CMK (cell line): ENCODE data around the gene RNU1-1.
A peak's percentile ranks its signal among the peaks of the same experiment; 100 is the strongest.
"Not testable (repeated sequence)": the region's sequence is repeated elsewhere in the genome, so short reads cannot be mapped to it uniquely, and the experiment has no call there.

ENCODE experiments used
- DNase-seq: peaks from one replicate; pipeline ENCODE4 v3.0.0-alpha.2; 2010; ENCODE audit warnings: low read depth

Gene RNU1-1

DNA sequence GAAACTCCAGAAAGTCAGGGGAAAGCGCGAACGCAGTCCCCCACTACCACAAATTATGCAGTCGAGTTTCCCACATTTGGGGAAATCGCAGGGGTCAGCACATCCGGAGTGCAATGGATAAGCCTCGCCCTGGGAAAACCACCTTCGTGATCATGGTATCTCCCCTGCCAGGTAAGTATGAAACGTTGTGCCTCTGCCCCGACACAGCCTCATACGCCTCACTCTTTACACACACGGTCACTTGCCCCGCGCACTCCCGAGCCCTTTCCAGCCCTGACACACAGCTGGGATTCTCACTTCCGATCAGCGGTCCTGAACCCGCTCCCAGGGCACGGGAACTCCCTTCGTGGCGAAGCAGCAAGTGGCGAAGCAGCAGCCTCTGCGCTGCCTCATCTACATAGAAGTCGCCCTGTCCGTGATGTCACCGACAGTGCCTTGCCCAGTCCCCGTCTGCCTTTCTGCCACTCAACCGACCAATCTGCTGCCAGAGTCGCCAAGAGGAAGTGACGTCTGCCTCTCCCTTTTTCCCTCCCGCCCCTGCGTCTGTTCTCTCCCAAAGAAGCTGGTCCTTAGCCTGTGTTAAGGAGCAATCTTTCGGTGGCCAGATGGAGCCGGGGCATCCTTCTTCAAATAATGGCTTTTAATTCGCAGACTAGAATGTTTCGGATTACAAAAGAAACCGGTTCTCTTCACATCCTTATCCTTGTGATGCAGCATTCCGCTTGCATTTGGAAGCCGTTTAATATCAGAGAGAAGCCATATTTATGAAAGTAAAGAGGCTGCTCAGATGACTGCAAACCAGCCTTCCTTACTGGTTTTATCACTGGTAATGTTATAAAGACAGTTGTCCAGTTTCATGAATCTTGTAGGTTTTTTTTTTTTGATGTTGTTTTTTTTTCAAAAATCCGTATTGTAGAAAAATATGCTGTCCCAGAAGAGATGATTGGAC, at the start of gene RNU1-1:
TSS of gene RNU1-1 (minus strand) at position 179 of the 949 bp plus-strand sequence.
- peak; percentile 24 for DNase-seq

DNA sequence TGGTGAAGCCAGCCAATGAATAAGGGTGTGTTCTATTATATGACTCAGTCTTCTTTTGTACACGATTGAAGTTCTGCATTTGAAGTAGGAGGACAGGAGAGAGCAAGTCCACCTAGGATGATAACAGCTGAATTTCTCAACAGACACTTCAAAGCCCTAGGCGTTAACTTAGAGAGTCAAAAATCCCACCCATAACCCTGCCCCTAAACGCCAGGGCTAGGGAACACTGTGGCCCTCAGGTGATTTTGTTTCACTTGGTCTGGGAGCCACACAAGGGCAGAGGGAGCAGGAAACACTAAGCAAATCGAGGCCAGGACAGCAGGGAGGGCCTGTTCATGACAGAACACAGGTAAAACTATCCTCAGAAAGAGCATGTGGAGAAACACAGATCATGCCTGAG, 47.0 kb upstream of the RNU1-1 start:
- DNase-seq: not testable (repeated sequence)

DNA sequence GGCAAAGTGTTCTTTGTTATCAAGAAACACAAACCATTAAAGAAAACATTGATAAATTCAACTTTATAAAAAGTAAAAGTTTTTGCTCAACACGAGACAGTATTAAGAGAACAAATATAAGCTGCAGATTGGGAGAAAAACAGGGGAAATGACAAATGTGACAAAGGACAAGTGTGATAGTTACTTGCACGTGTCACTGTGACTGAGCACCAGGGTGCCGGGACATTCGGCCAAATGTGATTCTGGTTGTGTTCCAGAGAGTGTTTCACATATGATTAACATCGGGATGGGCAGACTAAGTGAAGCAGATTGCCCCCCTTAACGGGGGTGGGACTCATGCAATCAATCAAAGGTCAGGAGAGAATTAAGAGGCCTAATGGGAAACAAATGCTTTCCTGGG, 46.4 kb upstream of the RNU1-1 start:
- DNase-seq: not testable (repeated sequence)

DNA sequence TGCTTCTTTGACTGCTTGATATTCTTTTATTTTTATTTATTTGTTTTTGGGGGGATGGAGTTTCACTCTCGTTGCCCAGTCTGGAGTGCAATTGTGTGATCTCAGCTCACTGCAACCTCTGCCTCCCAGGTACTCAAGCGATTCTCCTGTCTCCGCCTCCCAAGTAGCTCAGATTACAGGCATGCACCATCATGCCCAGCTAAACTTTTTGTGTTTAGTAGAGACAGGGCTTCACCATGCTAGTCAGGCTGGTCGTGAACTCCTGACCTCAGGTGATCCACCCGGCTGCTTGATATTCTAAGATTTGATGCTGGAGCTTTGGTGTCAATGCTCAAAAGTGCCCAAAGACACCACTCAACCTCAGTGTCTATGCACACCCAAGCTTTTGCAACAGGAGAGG, 45.6 kb upstream of the RNU1-1 start:
- not testable (repeated sequence) for DNase-seq

DNA sequence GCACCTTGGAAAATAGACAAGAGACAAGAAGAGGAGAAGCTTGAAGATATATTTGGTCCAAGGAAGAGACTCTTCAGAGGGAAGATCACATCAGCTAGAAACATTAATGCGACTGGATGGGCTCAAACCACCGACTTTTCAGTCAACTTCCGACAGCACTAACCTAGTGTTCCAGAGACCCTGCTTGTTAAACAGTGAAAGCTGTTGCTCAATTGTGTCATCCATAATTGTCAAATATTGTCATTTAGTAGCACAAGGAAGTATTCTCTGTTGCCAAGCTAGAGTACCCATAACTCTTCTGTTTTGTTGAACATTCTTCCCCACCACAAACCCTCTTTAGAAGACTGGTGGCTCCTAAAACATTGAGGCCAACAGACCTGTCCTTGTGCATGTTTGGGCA, 42.9 kb upstream of the RNU1-1 start:
- not testable (repeated sequence) for DNase-seq

DNA sequence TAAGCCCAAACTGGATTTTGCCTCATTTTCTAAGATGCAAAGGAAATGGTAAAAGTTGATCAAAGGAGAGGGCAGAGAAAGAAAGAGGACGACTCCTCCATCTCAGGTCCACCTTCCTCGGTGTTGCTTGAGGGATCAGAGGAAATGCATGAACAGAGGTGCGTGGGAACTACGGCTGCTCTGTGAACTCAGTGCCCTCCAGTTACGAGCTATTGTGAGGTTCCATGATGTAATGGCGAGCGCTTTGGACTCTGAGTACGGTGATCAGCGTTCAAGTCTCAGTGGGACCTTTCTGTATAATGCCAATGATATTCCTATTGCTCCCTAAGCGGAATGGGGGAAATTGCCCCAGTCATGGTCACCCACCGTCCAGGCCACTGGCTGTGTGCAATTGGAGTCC, 39.2 kb upstream of the RNU1-1 start:
- not testable (repeated sequence) for DNase-seq

DNA sequence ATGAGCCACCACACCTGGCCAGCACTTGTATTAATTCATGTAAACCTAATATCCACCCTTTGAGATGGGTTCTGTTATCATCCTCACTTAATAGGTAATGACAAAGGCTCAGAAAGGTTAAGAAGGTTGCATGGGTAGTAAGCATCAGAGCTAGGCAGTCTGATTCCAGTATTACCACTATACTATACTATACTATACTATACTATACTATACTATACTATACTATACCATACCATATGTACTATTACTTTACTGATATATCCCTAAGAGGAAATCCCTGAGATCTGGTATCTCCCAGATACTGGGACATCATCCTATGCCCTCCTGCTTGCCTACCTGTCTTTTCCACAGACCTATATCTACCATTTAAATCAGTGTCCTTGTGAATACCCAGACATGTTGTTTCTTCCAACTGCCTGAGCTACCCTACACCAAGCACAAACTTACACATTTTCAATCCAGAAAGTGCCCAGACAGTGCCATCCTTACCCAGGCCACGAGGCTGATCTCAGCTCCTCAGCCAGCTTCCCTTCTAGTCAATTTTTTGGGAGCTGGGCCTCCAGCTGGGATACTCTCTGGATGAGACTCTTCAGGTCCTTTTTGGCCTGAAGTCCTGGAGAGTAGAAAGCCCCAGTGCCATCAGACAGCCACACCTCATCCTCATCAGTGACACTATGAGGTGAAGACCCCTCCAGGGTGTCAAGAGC, 36.3 kb upstream of the RNU1-1 start:
- DNase-seq: not testable (repeated sequence)

DNA sequence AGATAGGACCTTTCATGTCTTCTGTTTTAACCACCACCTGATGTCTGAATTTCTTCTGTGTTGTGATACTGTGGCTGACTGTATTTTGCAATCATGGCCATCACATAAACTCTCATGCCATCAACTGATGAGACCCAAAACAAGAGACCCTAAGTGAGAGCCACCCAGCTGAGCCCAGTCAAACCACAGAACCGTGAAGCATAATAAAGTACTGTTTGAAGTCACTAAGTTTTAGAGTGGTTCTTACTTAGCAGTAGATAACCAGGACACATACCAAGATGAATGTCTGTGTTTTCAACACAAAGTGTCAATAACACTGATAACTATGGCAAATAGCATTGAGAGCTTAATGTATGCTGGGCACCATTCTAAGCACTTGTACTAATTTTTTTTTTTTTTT, 35.5 kb upstream of the RNU1-1 start:
- DNase-seq: not testable (repeated sequence)

DNA sequence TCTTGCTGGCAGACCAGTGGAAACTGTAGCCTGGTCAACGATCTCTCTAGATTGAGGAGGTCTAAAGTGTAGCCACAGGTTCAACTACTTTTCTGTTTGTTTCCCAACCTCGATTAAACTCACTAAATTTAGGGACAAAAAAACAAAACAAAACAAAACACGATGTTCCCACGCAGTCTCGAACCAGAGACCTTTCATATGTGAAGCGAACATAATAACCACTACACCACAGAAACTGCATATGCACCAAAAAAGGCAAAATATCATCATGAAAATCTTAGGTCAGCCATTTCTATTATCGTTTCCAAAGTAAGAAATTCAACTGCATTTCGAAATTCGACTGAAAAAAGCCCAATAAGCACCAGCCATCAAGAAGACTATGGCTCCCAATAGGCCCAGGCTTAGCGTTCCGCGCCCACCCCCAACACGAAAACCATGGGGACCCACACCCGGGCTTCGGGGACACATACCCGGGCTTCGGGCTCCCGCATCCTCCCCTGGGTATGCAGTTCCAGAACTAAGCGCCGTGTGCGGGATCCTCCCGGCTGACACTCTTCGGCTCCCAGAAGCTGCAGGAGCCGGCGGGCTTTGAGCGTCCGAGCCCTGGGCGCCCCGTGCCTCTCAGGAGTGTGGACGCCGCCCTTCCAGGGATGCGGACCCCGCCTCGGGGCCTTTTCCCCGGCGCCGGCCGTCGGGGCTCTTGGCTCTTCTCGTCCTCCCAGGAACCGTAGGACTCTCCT, 33.6 kb upstream of the RNU1-1 start:
- not testable (repeated sequence) for DNase-seq

DNA sequence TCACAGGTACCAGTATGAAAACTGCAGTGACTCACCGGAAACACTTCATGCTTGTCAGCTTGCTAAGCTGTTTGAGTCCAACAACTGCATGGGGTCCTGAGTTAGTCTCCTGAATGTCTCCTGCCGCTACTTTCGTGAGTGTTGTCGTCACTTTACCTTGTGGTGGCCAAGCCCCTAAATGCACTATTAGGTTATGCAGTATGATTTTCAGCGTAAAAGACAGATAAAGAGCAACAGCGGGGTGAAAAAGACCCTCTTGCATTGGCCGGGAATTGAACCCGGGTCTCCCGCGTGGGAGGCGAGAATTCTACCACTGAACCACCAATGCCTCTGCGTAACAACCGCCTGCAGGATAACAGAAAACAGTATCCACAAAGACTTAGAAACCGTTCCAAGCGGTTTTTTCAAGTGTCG, 31.6 kb upstream of the RNU1-1 start:
- DNase-seq: not testable (repeated sequence)

DNA sequence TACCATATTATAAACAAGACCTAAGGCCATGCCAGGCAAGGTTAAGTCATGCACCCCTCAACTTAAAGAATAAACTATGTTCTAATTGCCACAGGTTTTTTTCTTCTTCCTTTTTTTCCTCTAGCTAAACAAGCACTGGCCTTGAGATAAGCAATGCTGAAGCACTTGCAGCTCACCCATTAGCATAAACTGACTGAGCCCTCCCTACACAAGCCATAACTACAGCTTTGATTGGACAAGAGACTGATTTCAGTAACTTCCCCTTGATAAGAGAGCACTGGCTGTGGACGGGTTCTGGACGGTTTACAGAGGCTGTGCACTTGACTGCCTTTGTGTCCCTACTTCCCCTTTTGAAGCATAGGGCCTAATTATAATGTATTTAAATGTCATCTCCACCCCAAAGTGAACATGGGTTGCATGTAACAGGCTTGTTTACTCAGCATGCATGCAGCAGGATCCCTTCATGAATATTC, 26.4 kb upstream of the RNU1-1 start:
- peak; percentile 42 for DNase-seq

DNA sequence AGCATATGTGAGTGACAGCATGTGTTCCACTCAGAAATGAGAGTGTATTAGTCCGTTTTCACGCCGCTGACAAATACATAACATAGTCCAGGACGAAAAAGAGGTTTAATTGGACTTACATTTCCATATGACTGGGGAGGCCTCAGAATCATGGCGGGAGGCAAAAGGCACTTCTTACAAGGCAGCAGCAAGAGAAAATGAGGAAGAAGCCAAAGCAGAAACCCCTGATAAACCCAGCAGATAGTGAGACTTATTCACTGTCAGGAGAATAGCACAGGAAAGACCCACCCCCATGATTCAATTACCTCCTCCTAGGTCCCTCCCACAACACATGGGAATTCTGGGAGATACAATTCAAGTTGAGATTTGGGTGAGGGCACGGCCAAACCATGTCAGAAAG, 23.4 kb upstream of the RNU1-1 start:
- DNase-seq: not testable (repeated sequence)

DNA sequence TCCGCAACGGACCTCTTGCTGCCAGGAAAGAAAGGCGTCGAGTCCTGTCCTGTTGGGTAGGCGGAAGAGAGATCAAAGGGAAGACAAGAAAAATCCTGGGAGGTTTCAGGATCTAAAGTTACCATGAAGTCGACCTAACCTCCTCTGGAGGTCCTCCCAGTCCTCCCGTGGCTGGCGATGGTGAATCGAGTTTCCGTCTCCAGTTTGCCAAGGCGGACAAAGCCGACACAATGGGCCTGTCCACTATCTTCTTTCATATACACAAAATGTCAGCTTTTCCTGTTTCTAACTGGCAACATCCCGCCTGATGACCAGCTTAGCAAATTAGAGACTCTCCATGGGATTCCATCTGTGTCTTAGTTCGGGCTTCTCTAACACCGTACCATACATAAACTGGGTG, 22.7 kb upstream of the RNU1-1 start:
- not testable (repeated sequence) for DNase-seq

DNA sequence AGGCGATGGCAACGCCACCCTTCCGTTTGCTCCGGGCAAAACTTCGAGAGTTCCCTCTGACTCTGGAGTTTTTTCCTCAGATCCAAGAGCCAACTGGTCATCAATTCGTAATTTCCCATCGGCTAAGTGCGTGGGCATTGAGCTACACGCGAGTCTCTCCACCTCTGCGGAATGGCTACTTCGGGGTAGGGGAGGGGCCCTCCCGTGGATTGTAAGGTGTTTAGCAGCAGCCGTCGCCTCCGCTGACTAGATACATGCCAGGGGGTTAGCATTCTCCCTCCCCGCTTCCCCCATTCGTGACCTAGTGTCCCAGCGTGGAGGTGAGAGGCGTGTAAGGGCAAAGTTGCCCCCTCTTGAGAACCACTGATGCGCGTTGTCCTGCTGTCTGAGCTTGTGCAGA, 21.8 kb upstream of the RNU1-1 start:
- DNase-seq: not testable (repeated sequence)

DNA sequence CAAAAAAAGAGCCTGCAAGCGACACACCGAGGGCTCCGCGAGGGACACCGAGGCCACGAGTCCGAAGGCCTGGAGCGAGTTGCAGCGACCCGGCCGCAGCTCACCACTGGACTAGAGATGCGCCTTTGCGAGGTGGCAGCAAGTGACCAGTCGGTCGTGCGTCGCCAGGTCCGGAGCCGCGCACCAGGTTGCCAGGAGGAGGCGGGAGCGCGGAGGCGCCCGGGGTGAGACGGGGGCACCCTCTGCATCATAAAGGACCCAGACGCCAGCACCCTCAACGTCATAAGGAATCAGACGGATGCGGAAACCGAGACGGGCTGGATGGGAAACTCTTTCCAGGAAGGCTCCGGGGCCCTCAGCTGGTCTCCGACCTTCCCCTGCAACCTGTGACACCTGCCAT, 21.4 kb upstream of the RNU1-1 start:
- DNase-seq: not testable (repeated sequence)

DNA sequence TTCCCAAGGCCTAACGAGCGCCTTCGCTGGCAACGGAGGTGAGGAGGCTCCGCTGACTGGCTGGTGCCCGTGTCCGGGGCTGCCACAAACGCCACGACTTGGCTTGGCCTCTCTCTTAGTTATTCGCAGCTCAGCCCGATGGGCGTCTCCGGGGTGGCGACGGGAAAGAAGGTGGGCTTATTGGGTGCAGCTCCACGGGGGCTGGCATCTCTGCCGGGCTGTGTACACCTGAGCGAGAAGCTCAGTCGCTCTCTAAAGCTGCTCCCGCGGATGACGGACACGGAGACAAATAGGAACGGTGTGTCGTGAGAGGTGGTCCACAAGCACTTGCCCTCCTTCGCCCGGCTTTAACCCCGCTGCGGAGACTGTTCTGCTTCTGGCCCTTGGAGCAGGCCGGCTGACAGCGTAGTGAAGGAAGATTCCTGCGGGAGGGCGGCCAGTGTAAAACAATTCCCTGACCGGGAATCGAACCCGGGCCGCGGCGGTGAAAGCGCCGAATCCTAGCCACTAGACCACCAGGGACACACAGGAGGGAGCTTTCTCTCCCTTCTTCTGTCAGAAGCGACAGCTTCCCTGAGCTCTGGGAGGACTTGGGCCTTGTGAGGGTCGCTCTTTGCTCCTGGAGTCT, 20.9 kb upstream of the RNU1-1 start:
- not testable (repeated sequence) for DNase-seq

DNA sequence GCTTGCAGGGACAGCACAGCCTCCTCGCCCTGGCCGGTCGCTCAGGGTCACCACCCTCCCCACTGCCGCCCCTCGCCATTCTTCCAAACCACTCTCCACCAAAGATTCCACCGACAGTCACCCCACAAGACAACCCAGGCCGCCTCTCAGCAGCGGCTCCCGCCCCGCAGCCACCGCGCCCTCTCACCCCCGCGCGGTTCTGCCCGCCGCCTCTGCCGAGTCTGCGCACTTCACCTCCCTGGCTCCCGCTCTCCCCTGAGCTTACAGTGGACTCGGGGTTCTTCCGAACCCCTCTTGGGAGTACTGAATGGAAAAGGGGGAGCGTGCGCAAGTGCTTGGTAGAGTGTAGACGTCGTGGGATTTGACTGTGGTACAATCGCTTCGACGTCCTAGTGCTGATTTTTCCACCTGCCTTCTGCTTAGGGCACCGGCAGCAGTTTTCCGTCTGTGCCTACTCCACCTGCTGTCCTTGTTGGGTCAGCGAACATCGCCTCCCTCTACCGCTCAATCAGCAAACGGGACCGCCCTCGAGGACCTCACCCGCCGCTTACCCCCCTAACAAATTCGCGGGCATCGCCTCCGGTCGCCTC, 20.2 kb upstream of the RNU1-1 start:
- not testable (repeated sequence) for DNase-seq

DNA sequence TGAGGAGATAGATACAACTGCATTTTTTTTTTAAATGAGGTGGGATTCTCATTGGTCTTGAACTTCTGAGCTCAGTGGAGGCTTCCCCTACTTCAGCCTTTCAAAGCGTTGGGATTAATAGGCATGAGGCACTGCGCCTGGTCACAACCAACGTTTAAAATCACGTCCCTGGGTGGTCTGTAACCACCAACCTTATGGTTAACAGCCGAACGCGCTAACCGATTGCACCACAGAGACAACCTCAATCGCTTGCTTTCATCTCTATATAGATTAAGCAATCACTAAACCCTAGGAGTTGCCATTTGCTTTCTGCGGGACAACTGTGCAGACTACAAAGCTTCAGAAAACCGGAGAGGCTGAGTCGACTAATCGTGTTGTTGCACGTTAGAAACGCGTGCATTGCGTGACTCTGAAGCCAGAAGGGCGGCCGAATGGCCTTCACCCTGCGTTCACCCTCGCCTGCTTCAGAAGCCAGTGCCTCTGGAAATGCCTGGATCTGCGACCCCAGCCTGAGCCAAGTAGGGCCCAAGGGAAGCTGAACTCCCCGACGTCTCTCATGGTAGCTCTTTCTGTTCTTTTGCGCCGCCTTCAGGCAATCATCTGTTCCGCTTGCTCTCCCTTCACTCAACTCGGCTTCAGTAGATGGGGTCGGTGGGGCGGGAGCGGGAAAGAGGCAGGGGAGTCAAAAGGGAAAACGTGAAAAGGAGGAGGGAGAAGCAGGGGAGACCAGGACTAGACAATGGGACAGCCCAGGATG, 18.3 kb upstream of the RNU1-1 start:
- not testable (repeated sequence) for DNase-seq

DNA sequence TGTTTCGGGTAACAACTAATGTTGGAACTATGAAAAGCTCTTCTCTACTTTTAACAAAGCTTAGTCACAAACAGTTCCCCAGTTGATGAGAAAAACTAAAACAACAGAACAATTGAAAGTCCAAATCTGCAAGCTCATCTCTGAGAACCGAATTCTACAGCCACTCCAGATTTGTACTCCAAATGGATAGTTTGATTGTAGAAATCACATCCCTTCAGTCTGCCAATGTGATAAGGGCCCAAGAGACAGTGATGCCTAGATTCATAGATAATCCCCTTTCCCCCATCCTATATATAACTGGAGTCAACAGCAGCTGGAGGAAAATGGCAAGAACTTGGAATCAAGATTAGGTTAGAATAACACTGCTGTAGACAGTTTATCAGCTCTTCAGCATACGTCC, 14.3 kb upstream of the RNU1-1 start:
- DNase-seq: not testable (repeated sequence)

DNA sequence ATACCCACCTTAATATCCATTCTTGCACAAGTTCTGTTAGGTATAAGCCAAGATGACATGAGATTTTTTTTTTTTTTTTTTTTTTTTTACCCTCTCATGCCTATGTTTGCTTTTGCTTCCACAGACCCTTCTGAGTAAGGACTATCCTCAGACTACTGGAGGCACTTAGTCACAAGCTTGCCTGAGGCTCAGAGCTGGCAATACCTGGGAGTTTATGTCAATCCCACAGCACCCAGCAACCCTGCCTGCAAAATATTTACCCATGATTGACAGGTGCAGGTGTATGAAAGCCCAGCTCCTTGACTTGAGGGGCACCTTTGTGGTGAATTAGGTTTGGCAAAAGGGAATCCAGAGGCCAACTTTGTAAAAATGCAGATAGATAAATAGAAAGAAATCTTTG, 11.7 kb upstream of the RNU1-1 start:
- not testable (repeated sequence) for DNase-seq
